ENCODE results near the gene SORL1. TPM values are rescaled to one million over a fixed set of nuclear protein-coding genes. Genes with fewer than 3 reads are reported as not detected.

SORL1 gene
- total and polyA plus RNA-seq, 2 of the 13 experiments (the other 11 are each of a cell fraction or from before 2014, with no cell fraction given): 21.3 to 148 TPM

GRCh38 chr11:121459413-121460017 lies 7.4 kb downstream of the SORL1 start (continued):
- TF ChIP-seq DZIP1 (CRISPR knock-in tag; IDR thresholded peaks at IDR 0.05): no peak
- peak; percentile 84 for TF ChIP-seq HOMEZ (CRISPR knock-in tag; IDR thresholded peaks at IDR 0.05; ENCODE audit: low read depth)
- no peak for TF ChIP-seq ZNF275 (CRISPR knock-in tag; IDR thresholded peaks at IDR 0.05; ENCODE audit: borderline replicate concordance)
- no peak for TF ChIP-seq ZNF234 (CRISPR knock-in tag; conservative IDR thresholded peaks at IDR 0.05)
- TF ChIP-seq ZNF335 (CRISPR knock-in tag; IDR thresholded peaks at IDR 0.05): peak; percentile 88
- peak; percentile 64; the same call in 1 of the 2 replicates for TF ChIP-seq ZHX1 (CRISPR knock-in tag; IDR thresholded peaks at IDR 0.05; ENCODE audit: low read depth)
- TF ChIP-seq IKZF4 (CRISPR knock-in tag; IDR thresholded peaks at IDR 0.05; ENCODE audit: borderline replicate concordance, low read depth, not compliant biosample characterization): peak; percentile 31
- TF ChIP-seq KLF9 (CRISPR knock-in tag; IDR thresholded peaks at IDR 0.05; ENCODE audit: low read depth): peak; percentile 64; the same call in 1 of the 2 replicates
- TF ChIP-seq ZIK1 (CRISPR knock-in tag; IDR thresholded peaks at IDR 0.05; ENCODE audit: borderline replicate concordance, low read depth): 0 out of 2 replicates have a peak, but pooled peaks have one; percentile 72
- peak; percentile 83 for TF ChIP-seq GATAD1 (CRISPR knock-in tag; IDR thresholded peaks at IDR 0.05)
- no peak; the same call in 1 of the 2 replicates for TF ChIP-seq ZNF546 (CRISPR knock-in tag; conservative IDR thresholded peaks at IDR 0.05)
- peak; percentile 84 for TF ChIP-seq NR2C2 (CRISPR knock-in tag; IDR thresholded peaks at IDR 0.05; ENCODE audit: borderline replicate concordance)
- peak; percentile 93 for TF ChIP-seq ZSCAN29 (CRISPR knock-in tag; conservative IDR thresholded peaks at IDR 0.05)
- peak; percentile 84 for TF ChIP-seq ZBTB33 (CRISPR knock-in tag; IDR thresholded peaks at IDR 0.05)
- peak; percentile 58; the same call in 1 of the 2 replicates for TF ChIP-seq ZNF274 (CRISPR knock-in tag; IDR thresholded peaks at IDR 0.05)
- peak; percentile 84 for TF ChIP-seq POGZ (CRISPR knock-in tag; IDR thresholded peaks at IDR 0.05)
- TF ChIP-seq NFYB (CRISPR knock-in tag; IDR thresholded peaks at IDR 0.05): no peak

Data from HepG2 (cell line).